ENCODE measurements around the gene SERINC5.
"Not testable (repeated sequence)": the region's sequence is repeated elsewhere in the genome, so short reads cannot be mapped to it uniquely, and the experiment has no call there.

The SERINC5 gene

DNA sequence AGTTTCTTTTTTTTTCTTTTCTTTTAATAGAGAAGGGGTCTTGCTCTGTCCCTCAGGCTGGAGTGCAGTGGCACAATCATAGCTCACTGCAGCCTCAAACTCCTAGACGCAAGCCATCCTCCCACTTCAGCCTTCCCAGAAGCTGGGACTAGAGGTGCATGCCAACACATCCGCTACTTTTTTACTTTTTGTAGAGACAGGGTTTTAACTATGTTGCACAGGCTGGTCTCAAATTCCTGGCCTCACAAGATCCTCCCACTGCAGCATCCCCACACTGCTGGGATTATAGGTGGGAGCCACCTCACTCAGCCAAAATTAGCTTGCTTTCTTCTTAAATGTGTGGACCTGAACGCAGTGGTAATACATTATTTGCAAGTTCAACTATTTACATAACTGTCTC, 66.1 kb downstream of the SERINC5 start:
- no peak for DNase-seq (ENCODE audit: low spot score)
- in situ Hi-C loops (cut with MboI; ENCODE audit: low sequenced_read_pairs, unreplicated experiment), result no loop called here
- TF ChIP-seq CTCF (IDR thresholded peaks at IDR 0.05; ENCODE audit: borderline replicate concordance, control extremely low read depth, extremely low read depth, insufficient read depth, missing control alignments), result no peak

GRCh38 chr5:80189201-80189600, 66.6 kb downstream of the SERINC5 start:
- DNase-seq (ENCODE audit: low spot score), result no peak
- no peak for TF ChIP-seq CTCF (IDR thresholded peaks at IDR 0.05; ENCODE audit: borderline replicate concordance, control extremely low read depth, extremely low read depth, insufficient read depth, missing control alignments)
- in situ Hi-C loops (cut with MboI; ENCODE audit: low sequenced_read_pairs, unreplicated experiment), result no loop called here

GRCh38 chr5:80187421-80188090, 68.3 kb downstream of the SERINC5 start:
- in situ Hi-C loops (cut with MboI; ENCODE audit: low sequenced_read_pairs, unreplicated experiment), result no loop called here
- no peak for TF ChIP-seq CTCF (IDR thresholded peaks at IDR 0.05; ENCODE audit: borderline replicate concordance, control extremely low read depth, extremely low read depth, insufficient read depth, missing control alignments)
- no peak for DNase-seq (ENCODE audit: low spot score)

DNA sequence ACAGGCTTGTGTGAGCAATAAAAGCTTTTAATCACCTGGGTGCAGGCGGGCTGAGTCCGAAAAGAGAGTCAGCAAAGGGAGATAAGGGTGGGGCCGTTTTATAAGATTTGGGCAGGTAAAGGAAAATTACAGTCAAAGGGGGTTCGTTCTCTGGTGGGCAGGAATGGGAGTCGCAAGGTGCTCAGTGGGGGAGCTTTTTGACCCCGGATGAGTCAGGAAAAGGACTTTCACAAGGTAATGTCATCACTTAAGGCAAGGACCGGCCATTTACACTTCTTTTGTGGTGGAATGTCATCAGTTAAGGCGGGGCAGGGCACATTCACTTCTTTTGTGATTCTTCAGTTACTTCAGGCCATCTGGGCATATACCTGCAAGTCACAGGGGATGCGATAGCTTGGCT, 70.3 kb downstream of the SERINC5 start:
- DNase-seq (ENCODE audit: low spot score); in situ Hi-C loops (cut with MboI; ENCODE audit: low sequenced_read_pairs, unreplicated experiment): not testable (repeated sequence)

DNA sequence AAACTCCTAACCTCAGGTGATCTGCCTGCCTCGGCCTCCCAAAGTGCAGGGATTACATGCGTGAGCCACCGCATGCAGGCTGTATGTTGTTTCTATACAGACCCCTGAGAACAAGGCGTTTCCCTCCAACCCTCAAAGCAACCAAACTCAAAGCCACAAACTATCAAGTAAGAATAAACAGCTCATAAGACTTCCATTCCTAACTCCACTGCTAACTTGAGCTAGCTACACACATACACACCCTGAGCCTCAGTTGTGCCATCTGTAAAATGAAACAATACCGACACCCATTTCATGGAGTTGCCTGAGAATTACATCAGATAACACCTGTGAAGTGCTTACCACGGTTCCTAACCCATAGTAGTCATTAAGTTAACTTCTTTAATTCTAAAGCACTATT, 70.8 kb downstream of the SERINC5 start:
- TF ChIP-seq CTCF (IDR thresholded peaks at IDR 0.05; ENCODE audit: borderline replicate concordance, control extremely low read depth, extremely low read depth, insufficient read depth, missing control alignments), result no peak
- in situ Hi-C loops (cut with MboI; ENCODE audit: low sequenced_read_pairs, unreplicated experiment), result no loop called here
- no peak for DNase-seq (ENCODE audit: low spot score)

- in situ Hi-C loops (cut with MboI; ENCODE audit: low sequenced_read_pairs, unreplicated experiment), result no loop called here
- no peak for DNase-seq (ENCODE audit: low spot score)
- TF ChIP-seq CTCF (IDR thresholded peaks at IDR 0.05; ENCODE audit: borderline replicate concordance, control extremely low read depth, extremely low read depth, insufficient read depth, missing control alignments), result no peak
Measured at GRCh38 chr5:80184235-80185023, 71.4 kb downstream of the SERINC5 start.

DNA sequence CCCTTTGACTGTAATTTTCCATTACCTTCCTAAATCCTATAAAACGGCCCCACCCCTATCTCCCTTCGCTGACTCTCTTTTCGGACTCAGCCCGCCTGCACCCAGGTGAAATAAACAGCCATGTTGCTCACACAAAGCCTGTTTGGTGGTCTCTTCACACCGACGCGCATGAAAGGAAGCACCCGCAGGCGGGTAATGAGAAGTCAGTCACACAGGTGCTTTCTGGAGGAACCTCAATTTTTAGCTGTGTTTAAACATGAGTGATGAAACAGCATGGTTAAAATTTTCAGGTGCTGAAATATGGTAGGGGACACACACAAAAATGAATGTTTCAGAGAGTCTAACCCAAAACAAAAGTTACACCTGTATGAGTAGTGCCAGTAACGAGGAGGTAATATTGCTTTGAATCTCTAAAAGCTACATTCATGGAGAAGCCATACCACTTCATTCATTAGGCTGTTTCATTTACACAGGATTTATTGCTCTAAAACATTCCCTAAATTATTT, 72.1 kb downstream of the SERINC5 start:
- DNase-seq (ENCODE audit: low spot score); in situ Hi-C loops (cut with MboI; ENCODE audit: low sequenced_read_pairs, unreplicated experiment): not testable (repeated sequence)

Measured in GM13976 (cell line).